Tibial nerve (tissue), 3 donors: ENCODE measurements around the gene MASP1.

ENCODE experiments used
- POLR2A ChIP-seq, 2 donors: fragments of 450-650 bp; IDR thresholded peaks; one replicate each; pipeline ENCODE4 v1.6.1; 2017; ENCODE audit warnings: antibody characterized with exemption in 2 of 2, mild to moderate bottlenecking in 2 of 2, moderate library complexity in 2 of 2
- TF ChIP-seq, protein P1 (sequence below), 5 experiments: fragments of 200-600 bp in 3 of 5; fragments of 450-650 bp in 2 of 5; sonication (generic) in 3 of 5; IDR thresholded peaks; one replicate each; pipeline ENCODE4 v1.5.1; 2016 to 2019; ENCODE audit warnings: antibody characterized with exemption in 5 of 5, mild to moderate bottlenecking in 3 of 5, moderate library complexity in 2 of 5

GRCh38 chr3:187290503-187290902, 1.0 kb downstream of the MASP1 start:
- TF ChIP-seq, protein P1, sequence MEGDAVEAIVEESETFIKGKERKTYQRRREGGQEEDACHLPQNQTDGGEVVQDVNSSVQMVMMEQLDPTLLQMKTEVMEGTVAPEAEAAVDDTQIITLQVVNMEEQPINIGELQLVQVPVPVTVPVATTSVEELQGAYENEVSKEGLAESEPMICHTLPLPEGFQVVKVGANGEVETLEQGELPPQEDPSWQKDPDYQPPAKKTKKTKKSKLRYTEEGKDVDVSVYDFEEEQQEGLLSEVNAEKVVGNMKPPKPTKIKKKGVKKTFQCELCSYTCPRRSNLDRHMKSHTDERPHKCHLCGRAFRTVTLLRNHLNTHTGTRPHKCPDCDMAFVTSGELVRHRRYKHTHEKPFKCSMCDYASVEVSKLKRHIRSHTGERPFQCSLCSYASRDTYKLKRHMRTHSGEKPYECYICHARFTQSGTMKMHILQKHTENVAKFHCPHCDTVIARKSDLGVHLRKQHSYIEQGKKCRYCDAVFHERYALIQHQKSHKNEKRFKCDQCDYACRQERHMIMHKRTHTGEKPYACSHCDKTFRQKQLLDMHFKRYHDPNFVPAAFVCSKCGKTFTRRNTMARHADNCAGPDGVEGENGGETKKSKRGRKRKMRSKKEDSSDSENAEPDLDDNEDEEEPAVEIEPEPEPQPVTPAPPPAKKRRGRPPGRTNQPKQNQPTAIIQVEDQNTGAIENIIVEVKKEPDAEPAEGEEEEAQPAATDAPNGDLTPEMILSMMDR (IDR thresholded peaks at IDR 0.05): no peak
- no peak for TF ChIP-seq POLR2A (IDR thresholded peaks at IDR 0.05)
